Trophoblast cell (in vitro differentiated cells and primary cell): ENCODE measurements around the gene ATM.

Experiments used
- DNase-seq, 2 donors: peaks; one replicate each; pipeline ENCODE4 v3.0.0-alpha.2; 2016
- H2AFZ ChIP-seq: 2 replicates; pipeline ENCODE4 v1.6.1; 2013; ENCODE audit warnings: low read length, moderate library complexity, mild to moderate bottlenecking; ENCODE audit not compliant: insufficient read depth, poor library complexity
- H2AK5ac ChIP-seq: 2 replicates; pipeline ENCODE4 v1.6.1; 2013; ENCODE audit warnings: mild to moderate bottlenecking, low read length
- H2BK120ac ChIP-seq: 2 replicates; pipeline ENCODE4 v1.6.1; 2013; ENCODE audit warnings: low read length, mild to moderate bottlenecking, moderate library complexity; ENCODE audit not compliant: insufficient read depth, poor library complexity
- H2BK12ac ChIP-seq: 2 replicates; pipeline ENCODE4 v1.6.1; 2013; ENCODE audit warnings: mild to moderate bottlenecking, low read length, moderate library complexity
- H2BK5ac ChIP-seq: 2 replicates; pipeline ENCODE4 v1.6.1; 2013; ENCODE audit warnings: low read length, low read depth, moderate library complexity, mild to moderate bottlenecking; ENCODE audit not compliant: poor library complexity
- H3K14ac ChIP-seq: 2 replicates; pipeline ENCODE4 v1.6.1; 2013; ENCODE audit warnings: mild to moderate bottlenecking, low read length
- H3K18ac ChIP-seq: 2 replicates; pipeline ENCODE4 v1.6.1; 2013; ENCODE audit warnings: mild to moderate bottlenecking, low read length
- H3K23ac ChIP-seq: 2 replicates; pipeline ENCODE4 v1.6.1; 2013; ENCODE audit warnings: low read length
- H3K27ac ChIP-seq: 2 replicates; pipeline ENCODE4 v1.5.1; 2013; ENCODE audit warnings: low read depth, mild to moderate bottlenecking, inconsistent platforms, low read length, moderate library complexity
- H3K27me3 ChIP-seq: 2 replicates; pipeline ENCODE4 v1.6.1; 2013; ENCODE audit warnings: inconsistent platforms, mild to moderate bottlenecking, low read length, moderate library complexity; ENCODE audit not compliant: insufficient read depth
- H3K36me3 ChIP-seq, 2 experiments: 1 replicate in 1 of 2; 2 replicates in 1 of 2; pipeline ENCODE4 v1.6.1; 2013; ENCODE audit warnings: low read length in 2 of 2, mild to moderate bottlenecking in 2 of 2, moderate library complexity in 1 of 2; ENCODE audit not compliant: insufficient read depth in 2 of 2, control insufficient read depth in 1 of 2
- H3K4ac ChIP-seq: 2 replicates; pipeline ENCODE4 v1.6.1; 2013; ENCODE audit warnings: low read depth, mild to moderate bottlenecking, low read length, moderate library complexity
- H3K4me1 ChIP-seq, 2 experiments: 1 replicate in 1 of 2; 2 replicates in 1 of 2; pipeline ENCODE4 v1.6.1; 2013; ENCODE audit warnings: low read length in 2 of 2, mild to moderate bottlenecking in 2 of 2, moderate library complexity in 1 of 2; ENCODE audit not compliant: insufficient read depth in 2 of 2, control insufficient read depth in 1 of 2
- H3K4me2 ChIP-seq: 2 replicates; pipeline ENCODE4 v1.6.1; 2013; ENCODE audit warnings: inconsistent platforms, mild to moderate bottlenecking, low read length, moderate library complexity
- H3K4me3 ChIP-seq: 2 replicates; pipeline ENCODE4 v1.5.1; 2013; ENCODE audit warnings: mild to moderate bottlenecking, low read depth, low read length, inconsistent platforms
- H3K79me1 ChIP-seq: one replicate; pipeline ENCODE4 v1.6.1; 2013; ENCODE audit warnings: low read length
- H3K79me2 ChIP-seq: 2 replicates; pipeline ENCODE4 v1.6.1; 2013; ENCODE audit warnings: low read length, mild to moderate bottlenecking; ENCODE audit not compliant: control insufficient read depth, insufficient read depth, poor library complexity
- H3K9ac ChIP-seq: 2 replicates; pipeline ENCODE4 v1.6.1; 2013; ENCODE audit warnings: mild to moderate bottlenecking, low read length
- H3K9me3 ChIP-seq: 2 replicates; pipeline ENCODE4 v1.6.1; 2013; ENCODE audit warnings: low read depth, mild to moderate bottlenecking, control low read depth, inconsistent platforms, low read length; ENCODE audit not compliant: insufficient read depth
- H4K12ac ChIP-seq: 2 replicates; pipeline ENCODE4 v1.6.1; 2013; ENCODE audit warnings: low read depth, mild to moderate bottlenecking, low read length, moderate library complexity
- H4K8ac ChIP-seq: 2 replicates; pipeline ENCODE4 v1.6.1; 2013; ENCODE audit warnings: low read depth, mild to moderate bottlenecking, low read length, moderate library complexity
- H4K91ac ChIP-seq: one replicate; pipeline ENCODE4 v1.6.1; 2013; ENCODE audit warnings: low read depth, mild to moderate bottlenecking, low read length, moderate library complexity
- WGBS: extraction: QIAGEN DNeasy Blood & Tissue Kit; methylation state at CpG from one replicate; pipeline ENCODE4 v1.1.7; 2013; ENCODE audit warnings: missing lambda C conversion rate; ENCODE audit not compliant: insufficient read length, insufficient coverage; ENCODE audit errors: extremely low coverage; 5-methylcytosine and 5-hydroxymethylcytosine counted together

ATM gene

GRCh38 chr11:108235633-108236032 lies 12.8 kb downstream of the ATM start:
- Histone ChIP-seq H3K9me3 (no peaks in the 10 kb centered on the region), H3K27ac (no peak overlapping the region), H3K4me2 (no peak overlapping the region), H3K36me3 (peaks cover 6% of the 10 kb centered on the region in 2 experiments), H2BK120ac (no peak overlapping the region), H3K4me1 (no peaks in the 10 kb centered on the region), H3K9ac (no peak overlapping the region), H3K18ac (no peak overlapping the region), H2BK5ac (no peak overlapping the region), H3K4ac (no peak overlapping the region), H4K12ac (no peak overlapping the region), H4K8ac (no peak overlapping the region), H2BK12ac (no peak overlapping the region), H2AK5ac (no peak overlapping the region), H3K14ac (no peak overlapping the region), H3K23ac (no peak overlapping the region), H3K4me3 (no peak overlapping the region), H3K79me1 (no peaks in the 10 kb centered on the region), H4K91ac (no peak overlapping the region), H3K79me2 (no peaks in the 10 kb centered on the region), H3K27me3 (no peaks in the 10 kb centered on the region), H2AFZ (no peak overlapping the region)
- WGBS: no CpG with 5 or more reads among the region's 2 CpGs
- no peak for DNase-seq

GRCh38 chr11:108237058-108237481 lies 14.2 kb downstream of the ATM start:
- no peak overlapping the region for H4K91ac ChIP-seq
- no peak for DNase-seq
- no peak overlapping the region for H4K12ac ChIP-seq
- H2BK12ac ChIP-seq: no peak overlapping the region
- no peaks in the 10 kb centered on the region for H3K79me2 ChIP-seq
- H3K4me3 ChIP-seq: no peak overlapping the region
- H2BK120ac ChIP-seq: no peak overlapping the region
- H3K27ac ChIP-seq: no peak overlapping the region
- no peaks in the 10 kb centered on the region for H3K9me3 ChIP-seq
- H2AK5ac ChIP-seq: no peak overlapping the region
- H3K4ac ChIP-seq: no peak overlapping the region
- H3K9ac ChIP-seq: no peak overlapping the region
- no peak overlapping the region for H3K4me2 ChIP-seq
- no peaks in the 10 kb centered on the region for H3K4me1 ChIP-seq
- H2BK5ac ChIP-seq: no peak overlapping the region
- H4K8ac ChIP-seq: peak overlapping the region; percentile 29
- peaks cover 6% of the 10 kb centered on the region in 2 experiments for H3K36me3 ChIP-seq
- H3K18ac ChIP-seq: no peak overlapping the region
- H3K27me3 ChIP-seq: no peaks in the 10 kb centered on the region
- WGBS: no CpG with 5 or more reads among the region's 1 CpG
- H2AFZ ChIP-seq: no peak overlapping the region
- no peak overlapping the region for H3K14ac ChIP-seq
- no peaks in the 10 kb centered on the region for H3K79me1 ChIP-seq
- no peak overlapping the region for H3K23ac ChIP-seq

- no peak for DNase-seq
- Histone ChIP-seq H2AK5ac (no peak overlapping the region), H4K8ac (no peak overlapping the region), H3K36me3 (peaks cover 0 to 6% of the 10 kb centered on the region in 2 experiments), H3K4me2 (no peak overlapping the region), H3K9me3 (no peaks in the 10 kb centered on the region), H3K79me1 (no peaks in the 10 kb centered on the region), H3K18ac (no peak overlapping the region), H2BK120ac (no peak overlapping the region), H2AFZ (no peak overlapping the region), H3K27ac (no peak overlapping the region), H3K27me3 (no peaks in the 10 kb centered on the region), H3K9ac (no peak overlapping the region), H3K4ac (no peak overlapping the region), H3K4me1 (no peaks in the 10 kb centered on the region), H2BK12ac (no peak overlapping the region), H4K91ac (no peak overlapping the region), H3K14ac (no peak overlapping the region), H3K4me3 (no peak overlapping the region), H3K23ac (no peak overlapping the region), H4K12ac (no peak overlapping the region), H3K79me2 (no peaks in the 10 kb centered on the region), H2BK5ac (no peak overlapping the region)
Observed at GRCh38 chr11:108239076-108239475, 16.2 kb downstream of the ATM start.

GRCh38 chr11:108241330-108242037 lies 18.6 kb downstream of the ATM start:
- Histone ChIP-seq H4K12ac (no peak overlapping the region), H3K4ac (no peak overlapping the region), H3K79me2 (no peaks in the 10 kb centered on the region), H3K14ac (no peak overlapping the region), H4K8ac (no peak overlapping the region), H2BK12ac (no peak overlapping the region), H3K9me3 (no peaks in the 10 kb centered on the region), H3K23ac (no peak overlapping the region), H3K79me1 (no peaks in the 10 kb centered on the region), H3K4me1 (no peaks in the 10 kb centered on the region), H2AFZ (no peak overlapping the region), H3K9ac (no peak overlapping the region), H3K27ac (no peak overlapping the region), H3K18ac (no peak overlapping the region), H2BK5ac (no peak overlapping the region), H2BK120ac (no peak overlapping the region), H3K4me2 (no peak overlapping the region), H4K91ac (no peak overlapping the region), H3K27me3 (no peaks in the 10 kb centered on the region), H3K36me3 (peaks cover 0 to 1% of the 10 kb centered on the region in 2 experiments), H2AK5ac (no peak overlapping the region), H3K4me3 (no peak overlapping the region)
- DNase-seq: peak in 1 of 2 donors; percentile 5
- WGBS: no CpG with 5 or more reads among the region's 4 CpGs
